H1 (cell line): Measurements from ENCODE around the gene CCDC141. TPM values are rescaled to one million over a fixed set of nuclear protein-coding genes. Genes with fewer than 3 reads are reported as not detected.

Experiments
- CTCF ChIA-PET: fragments of 300-600 bp; sonication (Branson Sonifier 250); formaldehyde crosslinking; loops from one replicate; lab custom pipeline; 2021; ENCODE audit not compliant: partially characterized antibody; lab: Charles Lee
- POLR2A ChIA-PET: fragments of 300-600 bp; sonication (Branson Sonifier 250); formaldehyde crosslinking; loops from one replicate; lab custom pipeline; 2021; ENCODE audit warnings: inconsistent platforms; ENCODE audit not compliant: partially characterized antibody; lab: Charles Lee
- DNase-seq, 2 experiments: peaks; one replicate each; pipeline versions ENCODE4 v3.0.0 to v3.0.0-alpha.2; 2010 to 2022; ENCODE audit warnings: low spot score in 2 of 2, low read depth in 1 of 2, mixed read lengths in 1 of 2
- FAIRE-seq: peaks from 2 replicates; lab custom pipeline; 2011; peaks lifted over from hg19 to GRCh38; lab: Jason Lieb, UNC
- H2AFZ ChIP-seq: 2 replicates; pipeline ENCODE4 v1.8.1; 2012; ENCODE audit warnings: low read length, inconsistent platforms
- H2AK5ac ChIP-seq: 2 replicates; pipeline ENCODE4 v1.6.1; 2013; ENCODE audit warnings: low read depth, low read length
- H2BK120ac ChIP-seq: replicated peaks from 2 replicates; pipeline ENCODE3; 2013; ENCODE audit warnings: low read depth, low read length, inconsistent platforms
- H2BK12ac ChIP-seq: 2 replicates; pipeline ENCODE4 v1.6.1; 2013; ENCODE audit warnings: low read depth, low read length
- H2BK15ac ChIP-seq: 2 replicates; pipeline ENCODE4 v1.6.1; 2013; ENCODE audit warnings: low read length
- H2BK20ac ChIP-seq: 2 replicates; pipeline ENCODE4 v1.6.1; 2013; ENCODE audit warnings: low read length
- H2BK5ac ChIP-seq: 2 replicates; pipeline ENCODE4 v1.6.1; 2013; ENCODE audit warnings: low read depth, low read length
- H3K14ac ChIP-seq: 2 replicates; pipeline ENCODE4 v1.6.1; 2013; ENCODE audit warnings: inconsistent platforms; ENCODE audit not compliant: insufficient read length
- H3K18ac ChIP-seq: 2 replicates; pipeline ENCODE4 v1.6.1; 2013; ENCODE audit warnings: low read length; ENCODE audit errors: extremely low read depth
- H3K23ac ChIP-seq: 2 replicates; pipeline ENCODE4 v1.6.1; 2013; ENCODE audit warnings: inconsistent platforms; ENCODE audit not compliant: insufficient read length
- H3K23me2 ChIP-seq: 2 replicates; pipeline ENCODE4 v1.6.1; 2013; ENCODE audit warnings: low read depth, low read length
- H3K27ac ChIP-seq: 2 replicates; pipeline ENCODE4 v1.6.1; 2011; ENCODE audit warnings: low read depth, low read length, inconsistent platforms
- H3K27me3 ChIP-seq, 4 experiments: replicated peaks in 1 of 4; 1 replicate in 1 of 4; 2 replicates in 3 of 4; pipeline versions ENCODE4 v1.6.1 to v1.8.1; 2011 to 2013; ENCODE audit warnings: low read length in 3 of 4, mild to moderate bottlenecking in 3 of 4, inconsistent platforms in 2 of 4, mixed read lengths in 2 of 4, moderate library complexity in 1 of 4; ENCODE audit not compliant: control insufficient read depth in 3 of 4, insufficient read depth in 3 of 4; ENCODE audit errors: extremely low read depth in 1 of 4
- H3K36me3 ChIP-seq, 4 experiments: 2 replicates each; pipeline versions ENCODE4 v1.6.1 to v1.8.1; 2011 to 2013; ENCODE audit warnings: mild to moderate bottlenecking in 4 of 4, low read length in 3 of 4, moderate library complexity in 2 of 4, control low read depth in 1 of 4, inconsistent platforms in 1 of 4; ENCODE audit not compliant: insufficient read depth in 4 of 4, control insufficient read depth in 2 of 4
- H3K4ac ChIP-seq: replicated peaks from 2 replicates; pipeline ENCODE3; 2013; ENCODE audit warnings: low read length, low read depth, mixed read lengths, inconsistent platforms; ENCODE audit not compliant: insufficient read length
- H3K4me1 ChIP-seq, 4 experiments: replicated peaks in 1 of 4; 1 replicate in 1 of 4; 2 replicates in 3 of 4; pipeline versions ENCODE4 v1.6.1 to v1.8.1; 2011 to 2013; ENCODE audit warnings: low read length in 3 of 4, inconsistent platforms in 2 of 4, mixed read lengths in 1 of 4; ENCODE audit not compliant: insufficient read depth in 4 of 4, control insufficient read depth in 3 of 4
- H3K4me2 ChIP-seq, 2 experiments: 2 replicates each; pipeline versions ENCODE4 v1.6.1 to v1.8.1; 2011 to 2013; ENCODE audit warnings: low read depth in 2 of 2, low read length in 2 of 2, control low read depth in 1 of 2, inconsistent platforms in 1 of 2, mild to moderate bottlenecking in 1 of 2; ENCODE audit not compliant: insufficient read depth in 1 of 2
- H3K4me3 ChIP-seq, 4 experiments: fragments of 200-600, 300-600 bp in 1 of 4; sonication (generic), shearing (Covaris generic), sonication (Bioruptor Twin) in 1 of 4; 2 replicates each; pipeline versions ENCODE4 v1.5.1 to v1.8.1; 2011 to 2016; ENCODE audit warnings: low read length in 4 of 4, low read depth in 3 of 4, control low read depth in 2 of 4, inconsistent platforms in 2 of 4, mild to moderate bottlenecking in 2 of 4, mixed read lengths in 1 of 4, moderate library complexity in 1 of 4; ENCODE audit not compliant: insufficient read depth in 2 of 4; ENCODE audit errors: extremely low read depth in 1 of 4
- H3K56ac ChIP-seq: replicated peaks from 2 replicates; pipeline ENCODE3; 2013; ENCODE audit warnings: low read depth, mild to moderate bottlenecking, mixed read lengths, low read length, inconsistent platforms; ENCODE audit not compliant: insufficient read length
- H3K79me1 ChIP-seq: 2 replicates; pipeline ENCODE4 v1.6.1; 2013; ENCODE audit warnings: low read depth, low read length, control low read depth
- H3K79me2 ChIP-seq, 2 experiments: 2 replicates each; pipeline versions ENCODE4 v1.6.1 to v1.8.1; 2012 to 2013; ENCODE audit warnings: low read length in 2 of 2, mild to moderate bottlenecking in 2 of 2, inconsistent platforms in 1 of 2; ENCODE audit not compliant: insufficient read depth in 2 of 2, control insufficient read depth in 1 of 2
- H3K9ac ChIP-seq, 4 experiments: replicated peaks in 1 of 4; 1 replicate in 1 of 4; 2 replicates in 3 of 4; pipeline versions ENCODE4 v1.6.1 to v1.8.1; 2011 to 2013; ENCODE audit warnings: low read depth in 3 of 4, low read length in 3 of 4, control low read depth in 2 of 4, mild to moderate bottlenecking in 2 of 4, moderate library complexity in 2 of 4, inconsistent platforms in 1 of 4; ENCODE audit errors: extremely low read depth in 1 of 4
- H3K9me3 ChIP-seq, 2 experiments: 2 replicates each; pipeline versions ENCODE4 v1.6.1 to v1.8.1; 2012 to 2013; ENCODE audit warnings: mild to moderate bottlenecking in 2 of 2, moderate library complexity in 2 of 2, control low read depth in 1 of 2, inconsistent platforms in 1 of 2, low read depth in 1 of 2, low read length in 1 of 2, mixed read lengths in 1 of 2; ENCODE audit not compliant: insufficient read depth in 2 of 2
- H4K20me1 ChIP-seq, 2 experiments: replicated peaks in 1 of 2; 2 replicates each; pipeline versions ENCODE3 to v1.8.1; 2011 to 2013; ENCODE audit warnings: inconsistent platforms in 2 of 2, low read length in 2 of 2, mild to moderate bottlenecking in 1 of 2; ENCODE audit not compliant: insufficient read depth in 2 of 2, control insufficient read depth in 1 of 2
- H4K5ac ChIP-seq: 2 replicates; pipeline ENCODE4 v1.6.1; 2013; ENCODE audit warnings: low read length, low read depth, mixed read lengths, inconsistent platforms; ENCODE audit not compliant: insufficient read length
- H4K8ac ChIP-seq: 2 replicates; pipeline ENCODE4 v1.8.0; 2013; ENCODE audit warnings: mild to moderate bottlenecking, moderate library complexity, low read length, inconsistent platforms; ENCODE audit not compliant: insufficient read depth; ENCODE audit errors: extremely low read depth
- H4K91ac ChIP-seq: replicated peaks from 2 replicates; pipeline ENCODE3; 2013; ENCODE audit warnings: low read length, mixed read lengths, inconsistent platforms; ENCODE audit not compliant: insufficient read length
- ATF2 ChIP-seq: IDR thresholded peaks from 2 replicates; pipeline ENCODE4 v1.6.1; 2012; ENCODE audit warnings: low read length, inconsistent platforms
- CEBPB ChIP-seq: IDR thresholded peaks from 2 replicates; pipeline ENCODE4 v1.6.1; 2012; ENCODE audit warnings: low read depth, low read length
- WGBS, 2 experiments: shearing (Covaris generic) in 1 of 2; methylation state at CpG; one replicate each; pipeline versions ENCODE4 v1.1.6 to v1.1.7; 2013 to 2015; ENCODE audit warnings: low lambda C conversion rate in 2 of 2, mixed read lengths in 2 of 2, inconsistent platforms in 1 of 2, low coverage in 1 of 2, missing lambda C conversion rate in 1 of 2; ENCODE audit not compliant: insufficient replicate concordance in 2 of 2, insufficient coverage in 1 of 2, insufficient read length in 1 of 2; ENCODE audit errors: extremely low coverage in 1 of 2, missing lambda C conversion rate in 1 of 2; 5-methylcytosine and 5-hydroxymethylcytosine counted together
- polyA plus RNA-seq, 7 experiments: library from polyadenylated mRNA; depleted of rRNA in 3 of 7; stranded (reverse) in 5 of 7; unstranded in 2 of 7; fragments of >200 nt in 5 of 7; fragments of 200-250 nt in 2 of 7; gene quantifications; 1 replicate in 5 of 7; 2 replicates in 1 of 7; 4 replicates in 1 of 7; pipeline versions ENCODE4 v1.2.1 to v1.2.3, GENCODE V29; 2011 to 2013; ENCODE audit warnings: missing spikeins in 2 of 7, mixed read lengths in 2 of 7
- total RNA-seq: library from RNA; stranded (reverse); fragmentation: NEBNext Ultra II Directional; extraction: Animal tissue kit (Norgen Biotek cat#: 25700); gene quantifications from 2 replicates; pipeline ENCODE4 v1.2.1, GENCODE V29; 2021

The CCDC141 gene
- total and polyA plus RNA-seq, 2 of the 8 experiments (the other 6 are each of a cell fraction or from before 2014, with no cell fraction given), result 0.56 to 21.6 TPM

DNA sequence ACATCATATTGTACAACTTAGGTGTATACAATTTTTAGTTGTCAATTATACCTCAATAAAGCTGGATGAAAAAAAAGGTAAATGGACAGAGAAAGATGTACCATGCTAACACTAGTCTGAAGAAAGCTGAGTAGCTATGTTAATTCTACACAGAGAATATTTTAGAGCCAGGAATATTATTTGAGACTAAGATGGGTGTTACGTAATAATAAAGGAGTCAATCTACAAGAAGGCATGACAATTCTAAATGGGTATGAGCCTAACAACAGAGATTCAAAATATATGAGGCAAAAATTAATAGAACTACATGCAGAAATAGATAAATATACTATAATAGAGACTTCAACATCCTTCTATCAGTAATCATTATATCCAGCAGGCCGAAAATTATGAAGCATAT is 69.1 kb downstream of the CCDC141 start:
- Histone ChIP-seq H2BK5ac (no peak overlapping the region), H3K4me2 (no peak overlapping the region), H3K4me1 (no peaks in the 10 kb centered on the region), H3K79me2 (no peaks in the 10 kb centered on the region), H3K27me3 (peaks cover 0 to 1% (median 0%) of the 10 kb centered on the region in 4 experiments; a peak in 1 of 7 replicates), H3K9ac (no peak overlapping the region), H4K20me1 (no peaks in the 10 kb centered on the region), H3K9me3 (no peaks in the 10 kb centered on the region; a peak in 1 of 4 replicates), H3K23ac (no peak overlapping the region), H3K79me1 (no peaks in the 10 kb centered on the region), H2BK12ac (no peak overlapping the region), H2AK5ac (no peak overlapping the region), H3K4me3 (no peak overlapping the region), H4K5ac (no peak overlapping the region), H4K91ac (no peak overlapping the region), H3K18ac (no peak overlapping the region), H3K14ac (no peak overlapping the region), H3K56ac (no peak overlapping the region), H2BK120ac (no peak overlapping the region), H4K8ac (no peak overlapping the region), H3K36me3 (no peaks in the 10 kb centered on the region), H2BK20ac (no peak overlapping the region), H3K4ac (no peak overlapping the region), H2BK15ac (no peak overlapping the region), H3K27ac (no peak overlapping the region), H3K23me2 (no peaks in the 10 kb centered on the region), H2AFZ (no peak overlapping the region)
- TF ChIP-seq ATF2 (no peak), CEBPB (peak; percentile 40; the same call in 1 of the 2 replicates)
- CTCF ChIA-PET, result interaction anchor here (1.0 kb wide), 1 partner anchor 12 kb away, joined by 3 read pairs; no protein-coding TSS in a partner anchor
- no peak for FAIRE-seq
- 87% methylated on average over 2 of the region's 2 CpGs; no CpG with 5 or more reads in 1 of the 2 experiments for WGBS, 2 experiments
- POLR2A ChIA-PET, result interaction anchor here (0.6 kb wide), 1 partner anchor 20 kb away, joined by 3 read pairs; no protein-coding TSS in a partner anchor
- DNase-seq, result no peak
